PC-3 (cell line): ENCODE data around the gene CNKSR3.

Source experiments
- CTCF ChIP-seq: fragments of 300-600 bp; sonication (generic); conservative IDR thresholded peaks from 2 replicates; pipeline ENCODE4 v1.5.1; 2017; ENCODE audit warnings: antibody characterized with exemption, low read depth, mild to moderate bottlenecking, low read length
- EZH2 ChIP-seq: fragments of 300-600 bp; sonication (generic); IDR thresholded peaks from one replicate; pipeline ENCODE4 v1.6.1; 2017; ENCODE audit warnings: antibody characterized with exemption, mild to moderate bottlenecking, low read length; ENCODE audit not compliant: unreplicated experiment
- EZH2phosphoT487 ChIP-seq: fragments of 300-600 bp; sonication (generic); IDR thresholded peaks from 2 replicates; pipeline ENCODE4 v1.6.1; 2018; ENCODE audit warnings: mild to moderate bottlenecking, antibody characterized with exemption, low read length, borderline replicate concordance

DNA sequence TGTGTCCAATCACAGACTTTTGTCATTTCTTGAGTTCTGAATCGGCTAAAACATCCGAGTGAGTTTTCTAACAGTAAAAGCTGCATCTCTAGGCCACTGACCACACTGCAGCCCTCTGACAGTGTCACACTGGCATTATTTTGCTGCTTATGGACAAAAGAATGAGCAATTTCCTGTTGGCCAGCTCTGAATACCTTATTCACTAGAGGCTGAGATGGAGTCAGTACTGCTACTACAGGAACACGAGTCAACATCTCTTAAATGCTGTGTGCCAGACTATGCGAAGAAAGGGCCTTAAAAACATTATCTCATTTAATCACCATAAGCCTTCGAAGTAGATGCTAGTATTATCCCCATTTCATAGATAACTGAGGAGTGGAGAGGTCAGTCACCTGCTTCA is 111.4 kb downstream of the CNKSR3 start:
- no peak for TF ChIP-seq CTCF
- TF ChIP-seq EZH2phosphoT487: no peak
- no peak for TF ChIP-seq EZH2
